ELF-1 (cell line): ENCODE measurements around the gene COL6A2.

ENCODE experiments used
- DNase-seq: peaks from one replicate; pipeline ENCODE4 v3.0.0-alpha.2; 2016; ENCODE audit warnings: low read depth, low spot score

Gene COL6A2

GRCh38 chr21:46093668-46094400, 4.1 kb upstream of the COL6A2 start:
- peak; percentile 0 for DNase-seq

- peak; percentile 0 for DNase-seq
These were observed 3.4 kb upstream of the COL6A2 start for GRCh38 chr21:46094401-46095082.

- peak; percentile 0 for DNase-seq
These were observed 2.7 kb upstream of the COL6A2 start for GRCh38 chr21:46095083-46095719.

- peak; percentile 1 for DNase-seq
These were observed 1.9 kb upstream of the COL6A2 start for GRCh38 chr21:46095814-46096595.

GRCh38 chr21:46096596-46097335, 1.1 kb upstream of the COL6A2 start:
- DNase-seq = peak; percentile 0

GRCh38 chr21:46098303-46099141, 610 bp downstream of the COL6A2 start:
- DNase-seq = peak; percentile 32

- peak; percentile 54 for DNase-seq
These were observed 1.6 kb downstream of the COL6A2 start for GRCh38 chr21:46099476-46099875.

- no peak for DNase-seq
These were observed 2.1 kb downstream of the COL6A2 start for GRCh38 chr21:46100020-46100419.

- peak; percentile 1 for DNase-seq
These were observed 2.5 kb downstream of the COL6A2 start for GRCh38 chr21:46100426-46100825.

GRCh38 chr21:46100906-46101305, 3.0 kb downstream of the COL6A2 start:
- no peak for DNase-seq

GRCh38 chr21:46104104-46104503, 6.2 kb downstream of the COL6A2 start:
- no peak for DNase-seq

GRCh38 chr21:46107376-46107775, 9.5 kb downstream of the COL6A2 start:
- DNase-seq = peak; percentile 7

GRCh38 chr21:46108827-46109312, 11.0 kb downstream of the COL6A2 start:
- peak; percentile 1 for DNase-seq

GRCh38 chr21:46109313-46110221, 11.7 kb downstream of the COL6A2 start:
- peak; percentile 0 for DNase-seq

- peak; percentile 18 for DNase-seq
These were observed 12.7 kb downstream of the COL6A2 start for GRCh38 chr21:46110499-46111192.

- DNase-seq = no peak
These were observed 13.3 kb downstream of the COL6A2 start for GRCh38 chr21:46111193-46111571.

GRCh38 chr21:46111857-46112724, 14.2 kb downstream of the COL6A2 start:
- peak; percentile 0 for DNase-seq
